OCI-LY7 (cell line): ENCODE data around the gene TOM1L2. TPM values are rescaled to one million over a fixed set of nuclear protein-coding genes. Genes with fewer than 3 reads are reported as not detected.

Experiments used
- BruUV-seq: library from RNA; stranded (reverse); fragments of 400-500 nt; replicated peaks from 2 replicates; lab custom pipeline; 2021; lab: Mats Ljungman, UMichigan
- CTCF ChIA-PET: fragments of 300-600 bp; sonication (Branson Sonifier 250); formaldehyde crosslinking; loops from one replicate; lab custom pipeline; 2022; ENCODE audit warnings: antibody characterized with exemption; ENCODE audit not compliant: unreplicated experiment; lab: Charles Lee
- POLR2A ChIA-PET: fragments of 300-600 bp; sonication (Branson Sonifier 250); formaldehyde crosslinking; loops from one replicate; lab custom pipeline; 2022; ENCODE audit warnings: antibody characterized with exemption; lab: Charles Lee
- DNase-seq: peaks from one replicate; pipeline ENCODE4 v3.0.0-alpha.2; 2015; ENCODE audit warnings: low spot score
- H2AFZ ChIP-seq: fragments of 200-600 bp; sonication (generic), shearing (Covaris generic); 2 replicates; pipeline ENCODE4 v1.6.1; 2014; ENCODE audit warnings: mild to moderate bottlenecking, antibody characterized with exemption, low read length, moderate library complexity
- H3K27ac ChIP-seq: fragments of 200-600 bp; sonication (generic); 2 replicates; pipeline ENCODE4 v1.5.1; 2014; ENCODE audit warnings: mixed run types, low read depth, mild to moderate bottlenecking, moderate library complexity, low read length, inconsistent platforms; ENCODE audit not compliant: poor library complexity, severe bottlenecking
- H3K36me3 ChIP-seq: fragments of 200-600 bp; sonication (generic); 2 replicates; pipeline ENCODE4 v1.6.1; 2014; ENCODE audit warnings: mild to moderate bottlenecking, antibody characterized with exemption, low read length, moderate library complexity, mixed read lengths; ENCODE audit not compliant: insufficient read depth
- H3K4me1 ChIP-seq: fragments of 200-600 bp; sonication (generic); 2 replicates; pipeline ENCODE4 v1.5.1; 2014; ENCODE audit warnings: mild to moderate bottlenecking, low read length; ENCODE audit not compliant: insufficient read depth, poor library complexity, severe bottlenecking
- H3K4me2 ChIP-seq: fragments of 200-600 bp; sonication (generic); 2 replicates; pipeline ENCODE4 v1.6.1; 2014; ENCODE audit warnings: mild to moderate bottlenecking, low read length
- H3K4me3 ChIP-seq: fragments of 200-600 bp; sonication (generic); 2 replicates; pipeline ENCODE4 v1.5.1; 2014; ENCODE audit warnings: mild to moderate bottlenecking, low read depth, low read length; ENCODE audit not compliant: poor library complexity, severe bottlenecking
- H3K79me2 ChIP-seq: fragments of 200-600 bp; sonication (generic); 2 replicates; pipeline ENCODE4 v1.6.1; 2016; ENCODE audit warnings: low read depth, mild to moderate bottlenecking, low read length, moderate library complexity, mixed read lengths; ENCODE audit not compliant: insufficient read depth
- H3K9me2 ChIP-seq: fragments of 200-600 bp; sonication (generic); 2 replicates; pipeline ENCODE4 v1.6.1; 2016; ENCODE audit warnings: mild to moderate bottlenecking, low read length, mixed read lengths; ENCODE audit not compliant: insufficient read depth
- H3K9me3 ChIP-seq: fragments of 200-600 bp; sonication (generic); 2 replicates; pipeline ENCODE4 v1.6.1; 2014; ENCODE audit warnings: mild to moderate bottlenecking, mixed run types, low read length, mixed read lengths
- H4K20me1 ChIP-seq: fragments of 200-600 bp; sonication (generic); 2 replicates; pipeline ENCODE4 v1.6.1; 2014; ENCODE audit warnings: mild to moderate bottlenecking, antibody characterized with exemption, low read length, moderate library complexity, mixed read lengths; ENCODE audit not compliant: insufficient read depth
- CTCF ChIP-seq: fragments of 200-600 bp; sonication (generic); conservative IDR thresholded peaks from 2 replicates; pipeline ENCODE4 v1.5.1; 2014; ENCODE audit warnings: mild to moderate bottlenecking, antibody characterized with exemption, low read length, moderate library complexity, mixed read lengths
- EZH2phosphoT487 ChIP-seq: fragments of 200-600 bp; sonication (generic); IDR thresholded peaks from 2 replicates; pipeline ENCODE4 v1.6.1; 2018; ENCODE audit warnings: low read depth, borderline replicate concordance, mild to moderate bottlenecking, mixed run types, antibody characterized with exemption, low read length, moderate library complexity, mixed read lengths
- intact Hi-C: fragments of 100-400 bp; cut with micrococcal nuclease; formaldehyde crosslinking; loops from one replicate; pipeline ENCODE4 v1.10.0; 2022; ENCODE audit not compliant: unreplicated experiment
- total RNA-seq, 2 experiments: library from RNA; depleted of rRNA in 1 of 2; stranded (reverse); fragments of >200 nt in 1 of 2; shearing (Covaris generic) in 1 of 2; gene quantifications; 2 replicates each; pipeline ENCODE4 v1.2.3, GENCODE V29; 2014 to 2022

The TOM1L2 gene
- total RNA-seq, 2 experiments from 2014 or later: 4.9 to 14.3 TPM

GRCh38 chr17:17815436-17816200, 156.6 kb downstream of the TOM1L2 start:
- POLR2A ChIA-PET: no interaction called here

GRCh38 chr17:17815062-17815406, 157.2 kb downstream of the TOM1L2 start:
- DNase-seq: no peak
- BruUV-seq: no TSS peak
- Histone ChIP-seq H3K9me2 (no peaks in the 10 kb centered on the region), H3K4me1 (peaks cover 13% of the 10 kb centered on the region), H3K27ac (no peak overlapping the region), H3K79me2 (no peaks in the 10 kb centered on the region), H3K4me2 (no peak overlapping the region), H2AFZ (no peak overlapping the region), H3K36me3 (peaks cover 93% of the 10 kb centered on the region), H3K9me3 (no peaks in the 10 kb centered on the region), H3K4me3 (no peak overlapping the region), H4K20me1 (no peaks in the 10 kb centered on the region)
- TF ChIP-seq EZH2phosphoT487 (no peak), CTCF (no peak)
- intact Hi-C loops: no loop called here
- ChIA-PET CTCF (no interaction called here), POLR2A (no interaction called here)

More at GRCh38 chr17:17815436-17816200, 156.6 kb downstream of the TOM1L2 start:
- H3K4me2 ChIP-seq: no peak overlapping the region
- 0 out of 2 replicates have a peak, but pooled peaks cover 3% of the 10 kb centered on the region for H4K20me1 ChIP-seq
- H3K9me2 ChIP-seq: no peaks in the 10 kb centered on the region
- DNase-seq: no peak
- intact Hi-C loops: no loop called here
- H3K27ac ChIP-seq: no peak overlapping the region
- H3K4me1 ChIP-seq: peaks cover 19% of the 10 kb centered on the region
- BruUV-seq: no TSS peak
- H3K79me2 ChIP-seq: peaks cover 1% of the 10 kb centered on the region; the same call in 1 of the 2 replicates
- CTCF ChIA-PET: no interaction called here
- no peak overlapping the region for H3K4me3 ChIP-seq
- H3K9me3 ChIP-seq: no peaks in the 10 kb centered on the region
- H3K36me3 ChIP-seq: peaks cover 93% of the 10 kb centered on the region
- no peak for TF ChIP-seq EZH2phosphoT487
- no peak for TF ChIP-seq CTCF
- H2AFZ ChIP-seq: no peak overlapping the region
